Measurements from ENCODE around the gene IL17B. TPM values are rescaled to one million over a fixed set of nuclear protein-coding genes. Genes with fewer than 3 reads are reported as not detected.

The IL17B gene
- total RNA-seq, 1 donor from 2014 or later: not detected

DNA sequence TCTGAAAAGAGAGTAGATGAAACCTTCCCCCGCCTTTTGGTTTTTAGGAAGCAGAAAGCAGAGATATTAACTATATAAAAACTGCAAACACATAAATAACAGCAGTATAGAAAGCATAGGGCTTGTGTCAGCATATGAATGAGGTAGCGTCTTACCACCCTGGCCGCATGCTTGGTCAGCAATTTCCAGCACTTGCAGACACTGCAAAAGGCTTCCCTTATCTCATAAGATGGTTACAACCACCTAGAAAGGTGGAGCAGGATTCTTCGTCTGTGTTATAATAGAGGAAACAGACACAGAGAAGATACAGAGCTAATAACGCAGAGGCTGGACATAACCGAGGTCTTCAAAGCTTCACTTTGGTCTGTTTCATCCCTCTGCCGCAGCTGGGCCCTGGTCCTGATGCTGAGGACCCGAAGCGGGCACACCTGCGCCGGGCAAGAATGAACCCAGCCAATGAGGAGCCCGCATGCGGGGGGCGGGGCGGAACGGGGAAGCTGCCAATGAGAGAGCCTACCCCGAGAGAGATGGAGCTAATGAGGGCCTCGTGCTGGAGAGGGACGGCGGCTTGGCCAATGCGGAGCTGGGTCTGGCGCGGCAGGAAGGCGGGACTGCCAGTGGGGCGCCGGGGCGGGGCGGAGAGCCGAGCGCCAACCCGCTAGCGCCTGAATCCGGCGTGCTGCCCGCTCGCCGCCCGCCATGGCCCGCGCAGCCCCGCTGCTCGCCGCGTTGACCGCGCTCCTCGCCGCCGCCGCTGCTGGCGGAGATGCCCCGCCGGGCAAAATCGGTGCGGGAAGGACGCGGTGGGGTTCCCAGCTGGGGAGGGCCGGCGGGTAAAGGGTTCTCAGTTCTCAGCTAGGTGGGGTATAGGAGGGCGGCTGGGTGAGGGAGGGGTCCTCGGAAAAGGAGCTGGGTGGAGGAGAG is 21.5 kb downstream of the IL17B start, which contains the start of gene PCYOX1L:
Gene PCYOX1L, plus strand, starts transcription at position 677 of the 924 bp plus-strand sequence. Its CDS starts 23 bp downstream, at position 700.
- Mint-ChIP-seq H3K27me3 (ENCODE audit: unreplicated experiment) (peaks cover 5% of the 10 kb centered on the region), H3K4me3 (ENCODE audit: unreplicated experiment) (peak within 1 kb of the TSS; percentile 95), H3K36me3 (ENCODE audit: low read depth, unreplicated experiment) (peaks cover 13% of the 10 kb centered on the region), H3K27ac (ENCODE audit: unreplicated experiment) (peak within 1 kb of the TSS; percentile 48), H3K9me3 (ENCODE audit: unreplicated experiment) (no peaks in the 10 kb centered on the region), H3K4me1 (ENCODE audit: unreplicated experiment) (peaks cover 15% of the 10 kb centered on the region)
- TF ChIP-seq, protein P1, sequence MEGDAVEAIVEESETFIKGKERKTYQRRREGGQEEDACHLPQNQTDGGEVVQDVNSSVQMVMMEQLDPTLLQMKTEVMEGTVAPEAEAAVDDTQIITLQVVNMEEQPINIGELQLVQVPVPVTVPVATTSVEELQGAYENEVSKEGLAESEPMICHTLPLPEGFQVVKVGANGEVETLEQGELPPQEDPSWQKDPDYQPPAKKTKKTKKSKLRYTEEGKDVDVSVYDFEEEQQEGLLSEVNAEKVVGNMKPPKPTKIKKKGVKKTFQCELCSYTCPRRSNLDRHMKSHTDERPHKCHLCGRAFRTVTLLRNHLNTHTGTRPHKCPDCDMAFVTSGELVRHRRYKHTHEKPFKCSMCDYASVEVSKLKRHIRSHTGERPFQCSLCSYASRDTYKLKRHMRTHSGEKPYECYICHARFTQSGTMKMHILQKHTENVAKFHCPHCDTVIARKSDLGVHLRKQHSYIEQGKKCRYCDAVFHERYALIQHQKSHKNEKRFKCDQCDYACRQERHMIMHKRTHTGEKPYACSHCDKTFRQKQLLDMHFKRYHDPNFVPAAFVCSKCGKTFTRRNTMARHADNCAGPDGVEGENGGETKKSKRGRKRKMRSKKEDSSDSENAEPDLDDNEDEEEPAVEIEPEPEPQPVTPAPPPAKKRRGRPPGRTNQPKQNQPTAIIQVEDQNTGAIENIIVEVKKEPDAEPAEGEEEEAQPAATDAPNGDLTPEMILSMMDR (IDR thresholded peaks at IDR 0.05; ENCODE audit: unreplicated experiment): no peak
- peak; percentile 91 for DNase-seq (ENCODE audit: low spot score)

DNA sequence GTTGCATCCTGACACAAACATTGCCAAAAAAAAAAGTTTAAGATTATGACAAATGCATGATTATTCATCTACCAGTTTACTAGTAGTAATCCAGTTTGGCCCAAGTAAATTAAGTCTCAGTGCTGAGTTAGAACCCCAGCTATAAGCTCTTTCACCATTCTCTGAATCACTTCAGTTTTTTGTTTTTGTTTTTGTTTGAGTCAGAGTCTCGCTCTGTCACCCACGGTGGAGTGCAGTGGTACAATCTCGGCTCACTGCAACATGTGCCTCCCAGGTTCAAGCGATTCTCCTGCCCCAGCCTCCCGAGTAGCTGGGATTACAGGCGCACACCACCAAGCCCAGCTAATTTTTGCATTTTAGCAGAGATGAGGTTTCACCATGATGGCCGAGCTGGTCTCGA is 22.7 kb downstream of the IL17B start:
- H3K4me1 Mint-ChIP-seq (ENCODE audit: unreplicated experiment): peaks cover 15% of the 10 kb centered on the region
- H3K27ac Mint-ChIP-seq (ENCODE audit: unreplicated experiment): no peak overlapping the region
- DNase-seq (ENCODE audit: low spot score): no peak
- H3K4me3 Mint-ChIP-seq (ENCODE audit: unreplicated experiment): no peak overlapping the region
- H3K27me3 Mint-ChIP-seq (ENCODE audit: unreplicated experiment): peaks cover 3% of the 10 kb centered on the region
- TF ChIP-seq, protein P1 (IDR thresholded peaks at IDR 0.05; ENCODE audit: unreplicated experiment): no peak
- H3K36me3 Mint-ChIP-seq (ENCODE audit: low read depth, unreplicated experiment): peaks cover 22% of the 10 kb centered on the region
- H3K9me3 Mint-ChIP-seq (ENCODE audit: unreplicated experiment): no peaks in the 10 kb centered on the region

DNA sequence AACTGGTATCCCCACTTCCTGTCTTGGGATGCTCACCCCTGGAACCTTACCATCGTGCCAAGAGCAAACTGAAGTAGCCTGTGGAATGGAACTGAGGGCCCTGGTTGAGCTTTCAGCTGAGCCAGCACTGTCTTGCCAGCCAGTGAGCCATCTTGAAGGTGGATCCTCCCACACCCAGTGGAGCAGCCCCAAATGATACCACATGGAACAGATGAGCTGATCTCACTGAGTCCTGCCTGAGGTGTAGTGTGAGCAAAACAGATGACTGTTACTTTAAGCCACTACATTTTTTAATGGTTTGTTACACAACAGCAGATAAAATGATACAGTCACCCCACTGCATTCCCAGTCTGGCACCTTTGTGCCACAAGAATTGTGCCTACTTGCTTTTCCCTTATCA is 23.4 kb downstream of the IL17B start:
- no peak overlapping the region for H3K4me3 Mint-ChIP-seq (ENCODE audit: unreplicated experiment)
- no peak overlapping the region for H3K27ac Mint-ChIP-seq (ENCODE audit: unreplicated experiment)
- H3K4me1 Mint-ChIP-seq (ENCODE audit: unreplicated experiment): peaks cover 12% of the 10 kb centered on the region
- H3K27me3 Mint-ChIP-seq (ENCODE audit: unreplicated experiment): peaks cover 3% of the 10 kb centered on the region
- TF ChIP-seq, protein P1 (IDR thresholded peaks at IDR 0.05; ENCODE audit: unreplicated experiment): no peak
- peaks cover 26% of the 10 kb centered on the region for H3K36me3 Mint-ChIP-seq (ENCODE audit: low read depth, unreplicated experiment)
- DNase-seq (ENCODE audit: low spot score): no peak
- H3K9me3 Mint-ChIP-seq (ENCODE audit: unreplicated experiment): no peaks in the 10 kb centered on the region

DNA sequence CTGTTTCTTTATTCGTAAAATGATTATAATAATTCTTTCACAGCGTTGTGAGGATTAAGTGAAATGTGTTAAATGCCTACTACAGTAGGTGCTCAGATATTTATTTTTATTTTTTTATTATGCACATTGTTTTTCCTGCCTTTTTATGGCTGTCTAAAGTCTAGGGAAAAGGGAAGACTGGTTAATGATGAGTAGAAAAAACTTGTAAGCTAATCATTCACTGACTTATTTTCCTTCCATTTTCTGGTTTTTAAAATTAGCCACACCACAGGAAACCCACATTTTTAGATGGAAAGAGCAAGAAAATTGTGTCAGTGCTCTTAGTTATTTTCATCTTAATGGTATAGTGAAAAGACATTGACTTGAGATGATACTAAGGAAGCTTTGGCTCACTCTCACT is 25.2 kb downstream of the IL17B start:
- Mint-ChIP-seq H3K4me3 (ENCODE audit: unreplicated experiment) (no peak overlapping the region), H3K27me3 (ENCODE audit: unreplicated experiment) (peaks cover 5% of the 10 kb centered on the region), H3K36me3 (ENCODE audit: low read depth, unreplicated experiment) (peaks cover 38% of the 10 kb centered on the region), H3K27ac (ENCODE audit: unreplicated experiment) (no peak overlapping the region), H3K9me3 (ENCODE audit: unreplicated experiment) (no peaks in the 10 kb centered on the region), H3K4me1 (ENCODE audit: unreplicated experiment) (peaks cover 14% of the 10 kb centered on the region)
- DNase-seq (ENCODE audit: low spot score): no peak
- TF ChIP-seq, protein P1 (IDR thresholded peaks at IDR 0.05; ENCODE audit: unreplicated experiment): no peak

DNA sequence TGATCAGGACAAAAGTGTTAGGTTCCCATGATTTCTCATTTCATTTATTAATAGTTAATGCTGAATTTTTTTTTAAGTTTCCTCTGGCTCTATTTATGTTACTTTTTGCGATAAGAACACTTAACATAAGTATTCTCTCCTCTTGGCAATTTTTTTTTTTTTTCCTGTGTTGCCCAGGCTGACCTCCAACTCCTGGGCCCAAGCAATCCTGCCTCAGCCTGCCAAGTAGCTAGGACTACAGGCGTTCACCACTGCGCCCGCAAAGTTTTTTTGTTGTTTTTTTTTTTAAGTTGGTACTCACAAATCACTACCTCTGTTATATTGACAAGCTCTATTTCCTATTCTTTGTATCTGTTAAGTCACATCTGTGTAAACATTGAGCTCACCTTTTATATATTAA is 26.9 kb downstream of the IL17B start:
- H3K27me3 Mint-ChIP-seq (ENCODE audit: unreplicated experiment): peaks cover 5% of the 10 kb centered on the region
- no peak for DNase-seq (ENCODE audit: low spot score)
- H3K4me3 Mint-ChIP-seq (ENCODE audit: unreplicated experiment): no peak overlapping the region
- no peak overlapping the region for H3K27ac Mint-ChIP-seq (ENCODE audit: unreplicated experiment)
- H3K4me1 Mint-ChIP-seq (ENCODE audit: unreplicated experiment): peaks cover 21% of the 10 kb centered on the region
- TF ChIP-seq, protein P1 (IDR thresholded peaks at IDR 0.05; ENCODE audit: unreplicated experiment): no peak
- H3K9me3 Mint-ChIP-seq (ENCODE audit: unreplicated experiment): no peaks in the 10 kb centered on the region
- H3K36me3 Mint-ChIP-seq (ENCODE audit: low read depth, unreplicated experiment): peaks cover 45% of the 10 kb centered on the region
